ENCODE results near the gene SFPQ.
"Not testable (repeated sequence)": the region's sequence is repeated elsewhere in the genome, so short reads cannot be mapped to it uniquely, and the experiment has no call there.

Gene SFPQ

GRCh38 chr1:35188578-35189392 lies 4.2 kb downstream of the SFPQ start:
- peak; percentile 13 for DNase-seq (ENCODE audit: low spot score)

GRCh38 chr1:35187816-35188342 lies 5.1 kb downstream of the SFPQ start:
- DNase-seq (ENCODE audit: low spot score), result peak; percentile 35

GRCh38 chr1:35186239-35186638 lies 6.7 kb downstream of the SFPQ start:
- peak; percentile 36 for DNase-seq (ENCODE audit: low spot score)

- DNase-seq (ENCODE audit: low spot score), result peak; percentile 28
Measured at GRCh38 chr1:35185200-35185599, 7.7 kb downstream of the SFPQ start.

GRCh38 chr1:35184495-35185199 lies 8.3 kb downstream of the SFPQ start:
- peak; percentile 34 for DNase-seq (ENCODE audit: low spot score)

GRCh38 chr1:35181790-35182455 lies 11.0 kb downstream of the SFPQ start:
- peak; percentile 48 for DNase-seq (ENCODE audit: low spot score)

GRCh38 chr1:35180776-35181374 lies 12.1 kb downstream of the SFPQ start:
- DNase-seq (ENCODE audit: low spot score), result peak; percentile 45

- peak; percentile 45 for DNase-seq (ENCODE audit: low spot score)
Measured at GRCh38 chr1:35179908-35180307, 13.0 kb downstream of the SFPQ start.

GRCh38 chr1:35178874-35179380 lies 14.0 kb downstream of the SFPQ start:
- DNase-seq (ENCODE audit: low spot score), result peak; percentile 37

- peak; percentile 37 for DNase-seq (ENCODE audit: low spot score)
Measured at GRCh38 chr1:35178295-35178695, 14.7 kb downstream of the SFPQ start.

GRCh38 chr1:35177237-35177786 lies 15.6 kb downstream of the SFPQ start:
- DNase-seq (ENCODE audit: low spot score), result peak; percentile 24

GRCh38 chr1:35175602-35176001 lies 17.3 kb downstream of the SFPQ start:
- peak; percentile 26 for DNase-seq (ENCODE audit: low spot score)

- DNase-seq (ENCODE audit: low spot score), result peak; percentile 30
Measured at GRCh38 chr1:35175098-35175576, 17.8 kb downstream of the SFPQ start.

- peak; percentile 39 for DNase-seq (ENCODE audit: low spot score)
Measured at GRCh38 chr1:35173909-35174540, 18.9 kb downstream of the SFPQ start.

- DNase-seq (ENCODE audit: low spot score), result peak; percentile 29
Measured at GRCh38 chr1:35173491-35173890, 19.5 kb downstream of the SFPQ start.

GRCh38 chr1:35172022-35172421 lies 20.9 kb downstream of the SFPQ start:
- DNase-seq (ENCODE audit: low spot score), result no peak

- peak; percentile 21 for DNase-seq (ENCODE audit: low spot score)
Measured at GRCh38 chr1:35171579-35171978, 21.4 kb downstream of the SFPQ start.

GRCh38 chr1:35164893-35165292 lies 28.1 kb downstream of the SFPQ start:
- DNase-seq (ENCODE audit: low spot score), result peak; percentile 25

GRCh38 chr1:35151220-35151619 lies 41.7 kb downstream of the SFPQ start:
- DNase-seq (ENCODE audit: low spot score), result no peak

- DNase-seq (ENCODE audit: low spot score), result not testable (repeated sequence)
Measured at GRCh38 chr1:35145892-35146549, 46.9 kb downstream of the SFPQ start.

Data from NAMALWA (cell line).